Liver (tissue), 3 donors: ENCODE data around the gene ZBTB45.
"Not testable (repeated sequence)": the region's sequence is repeated elsewhere in the genome, so short reads cannot be mapped to it uniquely, and the experiment has no call there.

Source experiments
- ATF3 ChIP-seq: IDR thresholded peaks from 2 replicates; pipeline ENCODE4 v1.6.1; 2016; ENCODE audit warnings: antibody characterized with exemption
- CTCF ChIP-seq: fragments of 150-350 bp; IDR thresholded peaks from 2 replicates; pipeline ENCODE4 v1.5.1; 2017; ENCODE audit warnings: improper control_type of control experiment, low read depth, low read length; ENCODE audit not compliant: missing input control
- GABPA ChIP-seq, 2 donors: IDR thresholded peaks in 1 of 2; conservative IDR thresholded peaks in 1 of 2; 2 replicates each; pipeline ENCODE4 v1.6.1; 2016; ENCODE audit warnings: antibody characterized with exemption in 2 of 2, mild to moderate bottlenecking in 1 of 2, moderate library complexity in 1 of 2
- MAX ChIP-seq: IDR thresholded peaks from 2 replicates; pipeline ENCODE4 v1.6.1; 2016; ENCODE audit warnings: antibody characterized with exemption
- SP1 ChIP-seq: IDR thresholded peaks from 2 replicates; pipeline ENCODE4 v1.6.1; 2018; ENCODE audit warnings: antibody characterized with exemption, mild to moderate bottlenecking
- TAF1 ChIP-seq: conservative IDR thresholded peaks from 2 replicates; pipeline ENCODE4 v1.6.1; 2016; ENCODE audit warnings: antibody characterized with exemption, mild to moderate bottlenecking
- donor health status: healthy.
- donor health status: healthy.

GRCh38 chr19:58542641-58543372, 23.2 kb upstream of the ZBTB45 start:
- TF ChIP-seq GABPA (IDR thresholded peaks at IDR 0.05 in 1 of 2, conservative IDR thresholded peaks at IDR 0.05 in 1 of 2); CTCF; ATF3; SP1; TAF1; MAX: not testable (repeated sequence)
